SK-N-SH treated with all-trans-retinoic acid at 6 μM for 48 hours (cell line): ENCODE results near the gene BCAR1.

Experiments used
- ARNTL ChIP-seq: fragments of 450-650 bp; formaldehyde crosslinking; IDR thresholded peaks from 2 replicates; pipeline ENCODE4 v1.5.0; 2020; ENCODE audit warnings: low read depth, mild to moderate bottlenecking, moderate library complexity, borderline replicate concordance
- CSDC2 ChIP-seq: fragments of 250-450 bp; sonication (Bioruptor Pico); IDR thresholded peaks from 2 replicates; pipeline ENCODE4 v1.5.0; 2020; ENCODE audit warnings: mild to moderate bottlenecking, moderate library complexity
- RARB ChIP-seq: fragments of 250-450 bp; sonication (Bioruptor Pico); IDR thresholded peaks from 2 replicates; pipeline ENCODE4 v1.8.0; 2021; ENCODE audit warnings: mild to moderate bottlenecking, moderate library complexity
- TOX ChIP-seq: fragments of 250-450 bp; sonication (Bioruptor Pico); IDR thresholded peaks from 2 replicates; pipeline ENCODE4 v1.8.0; 2021; ENCODE audit warnings: mild to moderate bottlenecking, moderate library complexity, borderline replicate concordance
- ZFP30 ChIP-seq: fragments of 450-650 bp; formaldehyde crosslinking; IDR thresholded peaks from 2 replicates; pipeline ENCODE4 v1.5.0; 2022; ENCODE audit warnings: mild to moderate bottlenecking, moderate library complexity
- ZNF565 ChIP-seq: fragments of 450-650 bp; formaldehyde crosslinking; conservative IDR thresholded peaks from 2 replicates; pipeline ENCODE4 v1.5.0; 2020; ENCODE audit warnings: low read depth, mild to moderate bottlenecking, moderate library complexity
- ZNF70 ChIP-seq: fragments of 450-650 bp; formaldehyde crosslinking; IDR thresholded peaks from 2 replicates; pipeline ENCODE4 v1.5.0; 2020; ENCODE audit warnings: mild to moderate bottlenecking, moderate library complexity
- ZNF8 ChIP-seq: fragments of 450-650 bp; formaldehyde crosslinking; IDR thresholded peaks from 2 replicates; pipeline ENCODE4 v1.5.0; 2020; ENCODE audit warnings: mild to moderate bottlenecking, moderate library complexity
- TF ChIP-seq, protein P1 (sequence below): fragments of 250-450 bp; sonication (Bioruptor Pico); IDR thresholded peaks from 2 replicates; pipeline ENCODE4 v1.8.0; 2020; ENCODE audit warnings: mild to moderate bottlenecking, moderate library complexity, borderline replicate concordance
- TF ChIP-seq, protein P2 (sequence below): fragments of 250-450 bp; sonication (Bioruptor Pico); IDR thresholded peaks from 2 replicates; pipeline ENCODE4 v1.5.1; 2021; ENCODE audit warnings: mild to moderate bottlenecking, moderate library complexity
- TF ChIP-seq, protein P3 (sequence below): fragments of 250-450 bp; sonication (Bioruptor Pico); IDR thresholded peaks from 2 replicates; pipeline ENCODE4 v1.5.1; 2020; ENCODE audit warnings: low read depth, mild to moderate bottlenecking, moderate library complexity
- TF ChIP-seq, protein P4 (sequence below): fragments of 250-450 bp; sonication (Bioruptor Pico); IDR thresholded peaks from 2 replicates; pipeline ENCODE4 v1.5.0; 2020; ENCODE audit warnings: mild to moderate bottlenecking, moderate library complexity

DNA sequence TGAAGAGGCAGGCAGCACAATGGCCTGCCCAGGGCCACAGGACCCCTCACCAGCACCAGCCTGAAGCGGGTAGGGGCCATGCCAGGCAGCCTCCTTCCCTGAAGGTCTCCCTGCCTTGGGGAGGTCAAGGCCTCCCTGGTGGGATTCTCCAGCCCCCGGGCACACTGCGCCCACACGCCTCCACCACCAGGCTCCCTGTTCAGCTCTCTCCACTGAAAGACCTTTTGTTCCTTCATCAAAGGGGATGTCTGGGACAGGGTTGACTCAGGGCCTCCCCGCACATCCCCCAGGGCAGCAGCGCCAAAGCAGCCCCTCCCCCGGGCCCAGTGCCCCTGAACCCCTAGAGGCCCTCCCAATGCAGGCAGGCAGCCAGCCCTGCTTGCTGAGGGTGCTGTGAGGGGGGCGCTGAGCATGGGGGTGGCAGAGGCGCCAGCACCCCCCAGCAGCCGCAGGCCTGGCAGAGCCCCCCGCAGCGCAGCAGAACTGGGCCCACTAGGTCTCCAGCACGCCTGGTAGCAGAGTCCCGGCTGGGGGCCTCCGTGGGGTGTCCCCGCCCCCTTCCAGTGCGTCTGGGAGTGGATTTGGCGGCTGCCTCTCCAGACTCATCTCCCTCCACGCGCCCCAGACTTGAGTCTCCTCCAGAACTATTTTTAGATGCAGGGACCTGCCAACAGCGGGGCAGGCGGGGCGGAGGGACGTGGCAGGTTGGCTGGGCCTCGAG is 13.1 kb downstream of the BCAR1 start:
- TF ChIP-seq, protein P1, sequence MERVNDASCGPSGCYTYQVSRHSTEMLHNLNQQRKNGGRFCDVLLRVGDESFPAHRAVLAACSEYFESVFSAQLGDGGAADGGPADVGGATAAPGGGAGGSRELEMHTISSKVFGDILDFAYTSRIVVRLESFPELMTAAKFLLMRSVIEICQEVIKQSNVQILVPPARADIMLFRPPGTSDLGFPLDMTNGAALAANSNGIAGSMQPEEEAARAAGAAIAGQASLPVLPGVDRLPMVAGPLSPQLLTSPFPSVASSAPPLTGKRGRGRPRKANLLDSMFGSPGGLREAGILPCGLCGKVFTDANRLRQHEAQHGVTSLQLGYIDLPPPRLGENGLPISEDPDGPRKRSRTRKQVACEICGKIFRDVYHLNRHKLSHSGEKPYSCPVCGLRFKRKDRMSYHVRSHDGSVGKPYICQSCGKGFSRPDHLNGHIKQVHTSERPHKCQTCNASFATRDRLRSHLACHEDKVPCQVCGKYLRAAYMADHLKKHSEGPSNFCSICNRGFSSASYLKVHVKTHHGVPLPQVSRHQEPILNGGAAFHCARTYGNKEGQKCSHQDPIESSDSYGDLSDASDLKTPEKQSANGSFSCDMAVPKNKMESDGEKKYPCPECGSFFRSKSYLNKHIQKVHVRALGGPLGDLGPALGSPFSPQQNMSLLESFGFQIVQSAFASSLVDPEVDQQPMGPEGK (CRISPR knock-in tag) = no peak
- TF ChIP-seq ARNTL (CRISPR knock-in tag) = no peak
- no peak for TF ChIP-seq ZNF565 (CRISPR knock-in tag)
- TF ChIP-seq CSDC2 (CRISPR knock-in tag) = no peak
- TF ChIP-seq ZNF70 = no peak
- TF ChIP-seq, protein P2, sequence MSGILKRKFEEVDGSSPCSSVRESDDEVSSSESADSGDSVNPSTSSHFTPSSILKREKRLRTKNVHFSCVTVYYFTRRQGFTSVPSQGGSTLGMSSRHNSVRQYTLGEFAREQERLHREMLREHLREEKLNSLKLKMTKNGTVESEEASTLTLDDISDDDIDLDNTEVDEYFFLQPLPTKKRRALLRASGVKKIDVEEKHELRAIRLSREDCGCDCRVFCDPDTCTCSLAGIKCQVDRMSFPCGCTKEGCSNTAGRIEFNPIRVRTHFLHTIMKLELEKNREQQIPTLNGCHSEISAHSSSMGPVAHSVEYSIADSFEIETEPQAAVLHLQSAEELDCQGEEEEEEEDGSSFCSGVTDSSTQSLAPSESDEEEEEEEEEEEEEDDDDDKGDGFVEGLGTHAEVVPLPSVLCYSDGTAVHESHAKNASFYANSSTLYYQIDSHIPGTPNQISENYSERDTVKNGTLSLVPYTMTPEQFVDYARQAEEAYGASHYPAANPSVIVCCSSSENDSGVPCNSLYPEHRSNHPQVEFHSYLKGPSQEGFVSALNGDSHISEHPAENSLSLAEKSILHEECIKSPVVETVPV (CRISPR knock-in tag) = no peak
- TF ChIP-seq, protein P3, sequence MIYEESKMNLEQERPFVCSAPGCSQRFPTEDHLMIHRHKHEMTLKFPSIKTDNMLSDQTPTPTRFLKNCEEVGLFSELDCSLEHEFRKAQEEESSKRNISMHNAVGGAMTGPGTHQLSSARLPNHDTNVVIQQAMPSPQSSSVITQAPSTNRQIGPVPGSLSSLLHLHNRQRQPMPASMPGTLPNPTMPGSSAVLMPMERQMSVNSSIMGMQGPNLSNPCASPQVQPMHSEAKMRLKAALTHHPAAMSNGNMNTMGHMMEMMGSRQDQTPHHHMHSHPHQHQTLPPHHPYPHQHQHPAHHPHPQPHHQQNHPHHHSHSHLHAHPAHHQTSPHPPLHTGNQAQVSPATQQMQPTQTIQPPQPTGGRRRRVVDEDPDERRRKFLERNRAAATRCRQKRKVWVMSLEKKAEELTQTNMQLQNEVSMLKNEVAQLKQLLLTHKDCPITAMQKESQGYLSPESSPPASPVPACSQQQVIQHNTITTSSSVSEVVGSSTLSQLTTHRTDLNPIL (CRISPR knock-in tag) = no peak
- TF ChIP-seq TOX (CRISPR knock-in tag) = no peak
- TF ChIP-seq RARB (CRISPR knock-in tag) = no peak
- TF ChIP-seq, protein P4, sequence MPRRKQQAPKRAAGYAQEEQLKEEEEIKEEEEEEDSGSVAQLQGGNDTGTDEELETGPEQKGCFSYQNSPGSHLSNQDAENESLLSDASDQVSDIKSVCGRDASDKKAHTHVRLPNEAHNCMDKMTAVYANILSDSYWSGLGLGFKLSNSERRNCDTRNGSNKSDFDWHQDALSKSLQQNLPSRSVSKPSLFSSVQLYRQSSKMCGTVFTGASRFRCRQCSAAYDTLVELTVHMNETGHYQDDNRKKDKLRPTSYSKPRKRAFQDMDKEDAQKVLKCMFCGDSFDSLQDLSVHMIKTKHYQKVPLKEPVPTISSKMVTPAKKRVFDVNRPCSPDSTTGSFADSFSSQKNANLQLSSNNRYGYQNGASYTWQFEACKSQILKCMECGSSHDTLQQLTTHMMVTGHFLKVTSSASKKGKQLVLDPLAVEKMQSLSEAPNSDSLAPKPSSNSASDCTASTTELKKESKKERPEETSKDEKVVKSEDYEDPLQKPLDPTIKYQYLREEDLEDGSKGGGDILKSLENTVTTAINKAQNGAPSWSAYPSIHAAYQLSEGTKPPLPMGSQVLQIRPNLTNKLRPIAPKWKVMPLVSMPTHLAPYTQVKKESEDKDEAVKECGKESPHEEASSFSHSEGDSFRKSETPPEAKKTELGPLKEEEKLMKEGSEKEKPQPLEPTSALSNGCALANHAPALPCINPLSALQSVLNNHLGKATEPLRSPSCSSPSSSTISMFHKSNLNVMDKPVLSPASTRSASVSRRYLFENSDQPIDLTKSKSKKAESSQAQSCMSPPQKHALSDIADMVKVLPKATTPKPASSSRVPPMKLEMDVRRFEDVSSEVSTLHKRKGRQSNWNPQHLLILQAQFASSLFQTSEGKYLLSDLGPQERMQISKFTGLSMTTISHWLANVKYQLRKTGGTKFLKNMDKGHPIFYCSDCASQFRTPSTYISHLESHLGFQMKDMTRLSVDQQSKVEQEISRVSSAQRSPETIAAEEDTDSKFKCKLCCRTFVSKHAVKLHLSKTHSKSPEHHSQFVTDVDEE (CRISPR knock-in tag) = no peak
- TF ChIP-seq ZFP30 = no peak
- no peak for TF ChIP-seq ZNF8 (CRISPR knock-in tag)
